Cerebellar nuclear complex (tissue), 1 donor: ENCODE data around the gene DCP1B.

Source experiments
- DNase-seq, 2 experiments: peaks; one replicate each; lab custom pipeline; 2025; lab: John Stamatoyannopoulos, UW

DCP1B gene

DNA sequence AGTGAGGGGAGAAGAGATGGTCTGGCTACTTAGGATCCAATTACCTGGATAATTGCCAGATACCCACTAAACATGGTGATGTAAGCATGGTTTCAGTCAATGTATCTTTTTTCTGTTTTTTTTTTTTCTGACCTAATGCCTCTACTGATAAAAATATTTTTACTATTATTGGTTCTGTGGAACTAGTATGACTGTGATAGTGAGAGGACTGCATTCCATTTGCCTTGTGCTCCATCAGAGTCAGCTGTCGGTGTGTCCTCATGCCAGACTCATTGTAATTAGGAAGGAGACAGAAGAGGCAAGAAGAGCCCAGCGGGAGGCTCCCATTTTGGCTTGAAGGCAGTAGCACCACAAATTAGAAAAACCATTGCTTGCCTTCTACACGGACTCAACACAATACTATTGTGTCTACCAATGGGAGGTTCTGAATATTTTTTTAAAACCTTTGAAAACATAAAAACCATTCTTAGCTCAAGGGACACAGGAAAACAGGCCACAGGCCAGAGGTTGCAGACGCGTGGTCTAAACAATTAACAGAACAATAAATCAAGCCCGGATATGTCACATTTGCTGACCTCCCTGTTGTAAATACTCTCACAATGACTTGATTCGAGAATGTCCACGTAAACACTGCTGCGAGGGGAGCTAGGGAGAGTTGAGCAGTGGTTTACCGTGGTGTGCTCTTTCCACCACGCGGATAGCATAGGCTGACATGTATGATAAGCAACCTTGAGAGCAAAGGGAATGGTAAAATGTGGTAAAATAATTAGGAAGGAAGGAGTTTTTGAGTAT is 13.5 kb upstream of the DCP1B start:
- DNase-seq = no peak

DNA sequence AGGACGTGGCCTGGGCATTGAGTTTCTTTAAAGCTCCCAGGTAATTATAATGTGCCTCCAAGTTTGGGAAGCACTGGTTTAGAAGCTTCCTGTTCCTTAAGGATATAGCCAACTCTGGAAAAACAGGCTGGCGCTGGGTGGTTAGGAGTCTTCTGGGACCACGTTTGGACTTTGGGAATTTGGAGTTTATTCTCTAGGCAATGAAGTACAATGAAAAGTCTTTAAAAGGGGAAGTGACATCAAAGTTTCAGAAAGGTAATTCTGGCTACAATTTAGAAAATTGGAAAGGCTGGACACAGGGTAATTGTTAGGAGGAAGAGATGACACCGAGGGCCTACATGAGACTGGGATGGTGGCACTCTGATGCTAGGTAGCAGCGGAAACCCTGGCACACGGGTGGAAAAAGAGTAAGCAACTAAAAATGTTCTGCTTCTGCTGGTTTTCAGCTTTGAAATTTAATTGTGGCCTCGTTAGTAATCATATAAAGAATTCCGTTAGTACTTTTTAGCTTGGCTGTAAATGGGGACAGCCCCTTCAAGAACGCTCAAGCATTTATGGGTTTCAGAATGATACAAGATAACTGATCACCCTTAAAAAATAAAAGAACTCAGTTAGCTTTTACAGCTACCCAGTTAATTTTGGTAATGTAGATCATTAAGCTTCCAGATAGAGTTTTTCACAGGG is 12.7 kb upstream of the DCP1B start:
- DNase-seq = no peak

DNA sequence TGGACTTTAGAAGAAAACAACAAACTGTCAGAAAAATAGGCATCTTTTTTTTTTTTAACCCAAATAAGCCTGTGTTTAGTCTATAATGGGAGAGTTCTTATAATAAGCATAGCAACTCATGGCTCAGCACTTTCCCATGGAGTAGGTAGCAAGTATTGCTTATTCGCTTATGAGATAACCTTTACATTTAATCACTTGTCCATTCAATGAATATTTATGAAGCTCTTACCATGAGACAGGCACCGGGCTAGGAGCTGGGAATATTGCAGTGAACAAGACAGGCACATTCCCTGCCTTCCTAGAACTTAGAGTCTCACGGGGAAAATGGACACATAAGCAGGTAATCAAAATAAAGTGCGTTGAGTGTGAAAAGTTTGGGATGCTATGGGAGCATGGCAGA is 10.0 kb upstream of the DCP1B start:
- no peak for DNase-seq

DNA sequence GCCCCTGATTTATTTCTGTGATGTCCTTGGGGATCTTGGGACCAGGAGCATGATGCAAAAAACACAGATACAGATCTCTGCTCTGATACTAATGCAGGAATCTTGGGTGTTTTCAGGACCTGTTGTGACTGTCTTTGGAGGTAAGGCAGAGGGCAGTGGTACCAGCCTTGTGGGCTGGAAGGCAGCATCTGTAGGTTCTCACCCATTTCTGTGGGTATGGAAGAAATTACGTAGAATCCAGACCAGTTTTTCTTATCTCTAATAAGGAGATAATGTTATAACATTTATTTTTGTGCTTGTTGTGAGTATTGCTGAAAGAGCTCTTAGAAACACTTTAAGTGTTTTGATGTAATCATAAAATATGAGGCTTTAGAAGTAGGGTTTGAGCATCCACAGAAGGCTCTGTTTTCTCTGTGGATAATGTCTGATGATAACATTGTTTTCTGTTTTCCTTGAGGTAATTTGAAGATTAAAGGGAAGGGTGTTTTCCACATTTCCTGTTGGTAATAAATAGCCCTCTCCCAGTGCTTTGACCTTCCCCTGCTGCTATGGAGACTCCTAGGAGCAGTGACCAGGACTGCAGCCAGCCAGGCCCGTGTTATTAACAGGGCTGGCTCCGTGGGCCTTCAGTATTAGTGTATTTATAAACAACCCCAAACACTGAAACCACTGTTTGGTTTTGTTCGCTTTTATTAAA is 9.4 kb upstream of the DCP1B start:
- no peak for DNase-seq

DNA sequence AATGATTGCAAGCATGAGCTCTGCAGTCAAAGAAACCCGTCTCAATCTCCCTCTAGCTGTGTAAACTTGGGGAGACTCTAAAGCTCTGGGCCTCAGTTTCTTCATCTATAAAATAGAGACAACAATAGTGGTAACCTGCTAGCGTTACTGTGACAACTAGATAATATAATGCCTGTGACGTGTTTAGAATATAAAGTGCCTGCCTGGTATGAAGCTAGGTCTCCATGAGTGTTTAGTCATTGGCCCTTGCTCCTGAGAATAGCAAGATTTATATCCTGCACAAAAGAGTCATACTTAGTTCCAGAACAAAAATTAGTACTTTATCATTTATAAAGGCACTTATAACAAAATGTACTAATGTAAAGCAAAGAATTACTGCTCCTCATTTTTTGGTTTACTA is 8.8 kb upstream of the DCP1B start:
- no peak for DNase-seq

DNA sequence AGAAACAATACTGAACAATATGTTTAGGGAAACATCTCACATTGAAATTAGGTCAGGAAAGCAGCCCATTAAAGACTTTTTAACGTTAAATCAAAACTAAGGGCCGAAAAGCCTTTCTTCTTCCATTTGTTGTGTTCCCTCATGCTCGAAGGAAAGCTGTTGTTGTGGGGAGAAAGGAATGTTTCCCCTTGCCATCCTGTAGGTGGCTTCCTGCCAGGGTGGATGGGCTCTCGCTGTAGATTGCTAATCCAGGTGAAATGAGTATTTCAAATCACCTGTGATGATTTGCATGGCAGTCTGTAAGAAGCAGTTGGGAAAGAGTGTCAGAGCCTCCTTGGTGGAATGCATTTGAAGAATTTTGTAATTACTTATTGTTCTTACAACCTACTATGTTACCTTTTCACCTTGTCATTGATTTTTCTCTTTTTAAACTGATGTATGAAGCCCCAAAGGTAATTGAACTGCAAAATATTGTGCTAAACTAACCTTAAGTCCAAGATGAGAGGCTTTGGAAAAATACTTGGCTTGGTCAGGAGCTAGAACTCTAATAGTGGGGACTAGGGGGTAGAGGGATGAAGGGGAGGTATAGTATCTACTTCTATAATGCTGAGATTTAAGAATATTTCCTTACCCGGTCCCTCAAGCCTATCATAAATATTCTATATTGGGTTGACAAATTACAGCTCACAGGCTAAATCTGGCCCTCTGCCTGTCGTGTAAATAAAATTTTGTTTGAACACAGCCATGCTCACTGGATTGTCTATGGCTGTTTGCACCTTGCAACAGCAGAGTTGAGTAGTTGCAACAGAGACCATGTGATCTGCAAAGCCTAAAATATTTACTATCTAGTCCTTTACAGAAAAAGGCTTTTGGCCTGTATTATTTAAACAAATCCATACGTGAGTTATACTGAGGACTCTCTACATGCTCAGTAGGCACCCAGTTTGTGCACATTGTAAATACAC is 7.7 kb upstream of the DCP1B start:
- DNase-seq = no peak

DNA sequence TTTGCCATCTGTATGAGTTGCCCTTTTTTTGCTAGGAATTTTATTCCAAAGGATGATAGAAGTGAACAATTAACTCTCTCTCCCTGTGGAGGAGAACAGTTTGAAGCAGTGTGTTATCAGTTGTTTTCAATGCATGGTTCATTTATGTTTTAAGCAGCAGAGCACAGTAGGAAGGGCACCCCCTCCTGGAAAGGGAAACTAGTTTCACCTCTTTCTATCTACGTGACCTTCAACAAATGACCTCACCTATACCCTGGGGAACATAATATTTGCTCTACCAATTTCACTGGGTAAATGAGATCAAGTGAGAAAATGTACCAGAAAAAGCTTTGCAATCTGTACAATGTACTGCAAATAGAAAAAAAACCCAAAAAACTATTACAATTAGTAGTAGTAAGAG is 5.4 kb upstream of the DCP1B start:
- DNase-seq = no peak

DNA sequence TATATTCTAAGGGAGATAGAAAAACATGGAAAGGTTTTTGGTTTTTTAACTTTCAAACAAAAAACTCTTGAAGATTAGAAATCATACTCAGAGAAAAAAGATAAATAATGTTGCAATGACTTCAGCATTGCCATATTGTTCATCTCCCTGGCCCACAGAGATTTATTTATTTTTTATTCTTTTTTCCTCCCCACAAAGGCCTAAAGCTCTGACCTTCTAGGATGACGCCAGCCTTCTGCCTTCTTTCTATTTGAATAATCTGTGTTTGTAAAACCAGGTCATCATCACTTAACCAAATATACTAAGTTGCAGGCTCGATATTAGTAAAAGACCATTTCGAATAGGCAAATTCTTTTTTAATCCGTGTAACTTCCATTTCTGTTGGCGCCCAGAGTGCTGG is 4.4 kb upstream of the DCP1B start:
- no peak for DNase-seq

DNA sequence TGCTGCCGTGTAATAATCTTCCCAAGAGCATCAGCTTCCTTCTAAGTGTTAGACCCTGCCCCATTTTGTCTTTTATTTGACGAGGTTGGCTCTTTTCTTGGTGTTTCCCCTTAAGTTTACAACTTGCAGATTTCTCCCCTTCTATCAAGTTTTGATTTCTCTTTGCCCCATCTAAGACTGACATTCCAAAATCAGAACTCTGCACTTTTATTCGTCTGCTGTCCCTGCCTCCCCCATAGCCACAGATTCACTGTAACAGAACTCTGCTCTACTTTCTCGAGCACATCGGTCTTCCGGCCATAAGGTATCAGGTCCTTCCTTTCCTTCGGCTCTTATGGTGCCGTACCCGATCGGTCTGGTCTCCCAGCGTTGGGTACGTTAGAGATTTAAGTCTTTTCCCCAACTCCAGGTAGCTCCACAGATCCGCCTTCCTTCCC is 563 bp downstream of the DCP1B start:
- DNase-seq = peak in 1 of 2 experiments; percentile 14

DNA sequence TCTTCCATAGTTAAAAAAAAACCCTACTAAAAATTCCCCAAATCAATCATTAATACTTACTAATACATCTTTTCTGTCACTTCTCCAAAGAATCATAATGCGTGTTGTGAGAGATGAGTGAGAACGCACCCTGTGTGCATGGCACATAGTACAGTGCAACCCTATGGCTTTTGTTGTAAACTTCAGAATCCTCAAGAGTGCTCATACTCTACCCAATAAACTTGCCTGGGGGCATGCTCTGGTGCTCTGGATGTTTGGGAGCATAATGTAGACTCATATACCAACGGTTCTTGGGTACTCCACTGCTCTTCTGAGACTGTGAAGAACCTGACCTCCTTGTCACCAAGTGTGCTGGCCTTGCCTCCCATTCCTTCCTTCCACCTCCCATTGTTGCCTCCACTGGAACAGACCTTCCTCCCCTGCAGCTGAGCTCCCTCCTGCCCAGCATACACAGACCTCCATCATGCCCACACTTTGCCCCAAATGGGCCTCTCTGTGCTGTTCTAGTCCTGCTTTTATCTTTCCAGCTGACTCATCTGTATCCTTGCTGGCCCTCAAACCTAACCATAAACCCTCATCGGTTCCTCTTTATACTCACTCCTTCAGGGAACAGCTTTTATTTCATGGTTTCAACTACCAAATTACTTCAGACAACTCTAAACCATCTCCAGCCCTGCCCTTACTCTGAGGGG is 8.9 kb downstream of the DCP1B start:
- DNase-seq = no peak

DNA sequence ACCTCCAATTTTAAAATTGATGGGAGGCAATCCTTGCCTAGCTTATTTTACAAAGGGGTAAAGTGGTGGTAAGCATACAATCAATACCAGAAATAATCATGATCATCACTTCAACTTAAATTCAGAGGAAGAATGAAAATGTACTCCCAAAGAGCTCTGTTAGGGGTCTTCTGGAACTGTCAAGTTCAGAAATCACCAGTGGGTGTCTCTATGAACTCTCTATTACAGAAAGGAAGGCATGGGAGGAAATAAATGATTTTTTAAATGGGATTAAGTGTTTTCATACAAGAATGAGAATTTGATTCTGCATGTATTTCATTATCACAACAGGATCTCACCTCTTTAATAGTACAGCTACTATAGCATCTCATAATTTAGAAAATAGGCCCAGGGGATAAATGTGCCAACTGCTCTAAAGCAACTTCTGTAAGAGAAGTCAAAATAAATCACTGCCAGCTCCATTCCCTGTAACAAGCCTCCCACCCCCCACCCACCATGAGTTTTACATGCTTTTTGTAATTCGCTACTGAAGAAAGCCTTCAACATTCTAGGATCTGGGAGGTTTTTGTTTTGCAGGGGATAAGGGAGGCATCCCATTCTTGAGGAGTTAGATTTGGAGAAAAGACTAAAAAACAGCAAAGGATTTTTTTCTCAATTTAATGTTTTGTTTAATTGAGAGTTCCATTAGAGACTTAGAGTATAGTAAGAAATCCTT is 9.7 kb downstream of the DCP1B start:
- no peak for DNase-seq

DNA sequence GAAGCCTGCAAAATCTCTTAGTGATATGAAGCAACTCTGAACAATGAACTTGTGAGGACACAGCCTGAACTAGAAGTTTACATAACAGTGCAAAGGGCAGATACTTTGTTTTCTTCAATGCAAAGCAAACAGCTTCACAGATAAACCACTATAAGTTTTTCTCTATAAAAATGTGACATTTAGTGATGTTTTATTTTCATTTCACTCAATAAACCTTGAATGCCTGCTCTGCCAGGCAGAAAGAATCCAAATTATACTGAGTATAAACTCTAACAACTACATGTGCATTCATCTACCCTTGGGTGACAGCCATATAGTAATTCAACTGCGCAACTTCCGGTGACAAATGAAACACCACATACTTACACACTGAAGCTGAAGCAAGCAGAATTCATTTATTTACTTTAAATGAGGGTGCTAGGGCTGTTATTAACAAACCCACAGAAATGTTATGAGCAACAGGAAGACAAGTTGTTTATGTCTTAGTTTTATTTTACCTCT is 10.3 kb downstream of the DCP1B start:
- no peak for DNase-seq

DNA sequence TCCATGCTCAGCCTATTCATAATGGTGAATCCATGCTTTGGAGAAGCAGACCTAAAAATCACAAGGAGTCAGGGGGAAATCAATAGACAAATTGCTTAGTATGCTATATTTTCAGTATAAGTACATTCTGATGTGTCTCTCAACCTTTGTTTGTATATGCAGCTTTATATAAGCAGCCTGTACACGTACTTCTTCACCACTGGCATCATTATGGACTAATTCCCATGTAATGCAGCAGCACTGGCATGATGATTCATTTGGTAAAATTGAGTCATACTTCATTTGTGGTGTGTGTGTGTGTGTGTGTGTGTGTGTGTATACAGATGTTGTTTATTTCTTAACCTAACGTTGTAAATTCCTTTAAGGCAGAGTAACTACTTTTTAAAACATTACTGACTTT is 10.9 kb downstream of the DCP1B start:
- no peak for DNase-seq

DNA sequence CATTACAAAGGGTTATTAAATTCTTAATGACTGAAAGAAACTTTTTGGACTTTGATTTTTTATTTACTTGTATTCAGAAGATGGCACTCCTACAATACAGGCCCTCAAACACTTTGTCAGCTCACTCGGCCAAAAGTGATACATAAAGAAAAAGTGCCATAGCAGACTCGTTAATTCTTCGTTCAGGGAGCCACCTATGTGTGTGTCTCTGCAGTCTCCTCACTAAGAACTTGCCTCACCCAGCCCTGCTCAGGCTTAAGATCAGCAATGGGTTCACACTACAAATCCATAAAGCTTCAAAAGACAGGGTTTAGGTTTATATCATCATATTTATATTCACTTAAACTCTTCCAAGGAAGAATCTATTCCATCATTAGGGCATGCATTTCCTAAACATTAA is 11.5 kb downstream of the DCP1B start:
- DNase-seq = no peak

DNA sequence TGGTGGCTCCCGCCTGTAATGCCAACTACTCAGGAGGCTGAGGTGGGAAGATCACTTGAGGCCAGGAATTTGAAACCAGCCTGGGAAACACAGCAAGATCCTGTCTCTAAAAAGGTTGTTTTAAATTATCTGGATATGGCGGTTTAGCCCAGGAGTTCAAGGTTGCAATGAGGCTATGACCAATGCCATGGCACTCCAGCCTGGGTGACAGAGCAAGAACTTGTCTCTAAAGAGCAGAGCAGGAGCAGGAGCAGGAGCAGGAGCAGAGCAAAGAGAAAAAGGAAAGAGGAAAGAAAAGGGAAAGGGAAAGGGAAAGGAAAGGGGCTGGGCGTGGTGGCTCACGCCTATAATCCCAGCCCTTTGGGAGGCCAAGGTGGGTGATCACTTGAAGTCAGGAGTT is 15.1 kb downstream of the DCP1B start:
- no peak for DNase-seq

DNA sequence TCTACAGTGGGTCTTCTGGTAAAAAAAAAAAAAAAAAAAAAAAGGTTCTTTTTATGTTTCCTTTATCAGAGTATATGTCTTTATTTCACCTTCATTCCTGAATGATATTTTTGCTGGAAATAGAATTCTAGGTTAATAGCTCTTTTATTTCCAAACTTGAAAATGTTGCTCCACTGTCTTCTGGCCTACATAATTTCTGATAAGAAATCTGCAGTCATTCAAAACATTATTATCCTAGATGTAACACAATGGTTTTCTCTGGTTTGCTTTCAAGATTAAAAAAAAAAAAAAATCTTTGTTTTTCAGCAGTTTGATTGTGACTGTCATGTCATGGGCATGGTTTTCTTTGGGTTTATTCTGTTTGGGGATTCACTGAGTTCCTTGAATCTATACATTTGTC is 19.5 kb downstream of the DCP1B start:
- no peak for DNase-seq

DNA sequence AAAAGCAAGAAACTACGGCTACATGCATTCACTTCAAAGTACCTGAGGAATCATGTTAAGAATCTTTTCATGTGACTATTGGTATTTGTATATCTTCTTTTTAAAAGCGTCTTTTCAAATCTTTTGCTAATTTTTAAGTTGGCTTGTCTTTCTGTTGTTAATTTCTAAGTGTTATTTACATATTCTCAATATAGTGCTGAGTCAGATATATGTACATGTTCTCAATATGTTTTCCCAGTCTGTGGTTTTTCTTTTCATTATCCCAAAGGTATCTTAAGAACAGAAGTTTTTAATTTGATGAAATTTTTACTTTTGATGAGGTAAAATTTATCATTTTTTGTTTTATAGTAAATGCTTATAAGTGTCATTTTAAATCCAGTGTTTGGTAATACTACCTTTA is 24.0 kb downstream of the DCP1B start:
- no peak for DNase-seq

DNA sequence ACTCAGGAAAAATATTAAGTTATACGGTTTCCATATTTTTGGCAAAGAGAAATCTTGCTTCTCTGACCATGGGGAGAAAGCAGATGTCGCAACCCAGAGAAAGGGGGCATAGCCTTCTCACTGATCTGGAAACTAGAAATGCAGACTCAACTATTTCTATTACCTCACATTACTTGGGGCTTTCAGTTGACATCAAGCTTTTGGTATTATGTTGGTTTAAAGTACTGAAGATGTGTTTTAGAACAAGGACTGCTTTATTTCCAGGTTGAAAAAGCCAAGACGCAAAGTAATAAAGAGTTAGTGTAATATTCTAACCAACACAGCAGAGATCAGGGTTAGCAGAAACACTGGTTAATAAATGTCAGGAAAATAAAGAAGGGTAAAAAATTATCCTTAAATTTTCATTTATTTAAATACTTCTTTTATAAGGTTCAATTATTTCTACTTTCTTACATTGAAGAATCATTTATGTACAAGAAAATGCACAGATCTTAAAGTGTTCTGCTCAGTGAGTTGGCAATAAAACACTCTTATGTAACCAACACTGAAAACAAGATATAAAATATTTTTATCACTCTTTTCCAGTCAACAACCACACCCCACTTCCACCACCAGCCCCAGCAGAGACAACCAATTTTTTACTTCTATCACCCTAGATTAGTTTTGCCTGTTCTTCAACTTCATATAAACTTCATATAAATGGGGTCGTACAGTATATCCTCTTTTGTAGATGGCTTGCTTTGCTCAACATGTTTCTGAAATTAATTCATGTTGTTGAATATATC is 26.0 kb downstream of the DCP1B start:
- DNase-seq = no peak

DNA sequence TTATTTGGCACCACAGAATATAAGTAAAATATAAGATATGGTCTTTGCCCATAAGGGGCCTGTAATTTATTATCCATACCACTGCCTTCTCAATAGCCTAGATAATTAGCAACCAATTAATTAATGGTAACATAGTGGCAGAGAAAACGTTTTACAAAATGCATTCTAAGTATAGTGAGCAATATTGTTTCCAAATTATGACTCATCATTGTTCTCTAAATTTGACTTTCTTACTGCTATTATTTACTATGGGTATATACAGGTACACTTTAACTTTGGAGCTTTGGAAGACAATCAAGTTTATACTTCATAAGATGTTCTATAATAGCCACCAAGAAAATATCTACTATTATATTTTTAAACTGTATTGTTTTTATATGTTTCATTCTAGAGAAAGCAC is 26.7 kb downstream of the DCP1B start:
- DNase-seq = no peak

DNA sequence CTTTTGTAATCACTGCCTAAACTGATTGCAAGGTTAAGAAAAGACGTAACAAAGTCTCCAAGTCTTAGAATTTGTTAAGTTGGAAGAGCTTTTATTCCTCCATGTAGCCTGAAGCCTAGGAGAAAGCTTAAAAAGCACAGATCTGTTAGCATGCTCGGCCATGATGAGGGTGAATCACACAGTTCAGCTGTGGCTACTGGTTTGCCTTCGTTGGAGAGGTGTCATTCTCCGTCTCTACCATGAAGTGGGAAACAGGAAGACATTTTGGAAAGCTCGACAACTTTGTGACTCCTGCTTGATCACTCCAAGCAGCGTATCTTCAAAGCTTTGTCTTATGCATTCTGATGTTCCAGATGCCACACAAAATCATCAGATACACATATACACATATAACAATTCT is 27.1 kb downstream of the DCP1B start:
- DNase-seq = no peak
